ACC112 (cell line): Measurements from ENCODE around the gene OPRL1.

ENCODE experiments used
- H2AFZ ChIP-seq: fragments of 200-600 bp; sonication (generic); one replicate; pipeline ENCODE4 v1.6.0; 2017; ENCODE audit warnings: antibody characterized with exemption, low read length; ENCODE audit not compliant: unreplicated experiment
- H3K27ac ChIP-seq: fragments of 200-600 bp; sonication (generic); 2 replicates; pipeline ENCODE4 v1.5.1; 2014; ENCODE audit warnings: low read depth, mild to moderate bottlenecking, antibody characterized with exemption, low read length, moderate library complexity
- H3K27me3 ChIP-seq: fragments of 200-600 bp; sonication (generic); 2 replicates; pipeline ENCODE4 v1.6.1; 2014; ENCODE audit warnings: mild to moderate bottlenecking, antibody characterized with exemption, low read length, moderate library complexity, mixed read lengths; ENCODE audit not compliant: insufficient read depth
- H3K36me3 ChIP-seq: fragments of 200-600 bp; sonication (generic); 2 replicates; pipeline ENCODE4 v1.6.1; 2016; ENCODE audit warnings: mild to moderate bottlenecking, antibody characterized with exemption, low read length, moderate library complexity, mixed read lengths; ENCODE audit not compliant: insufficient read depth
- H3K4me1 ChIP-seq: fragments of 200-600 bp; sonication (generic); one replicate; pipeline ENCODE4 v1.6.1; 2016; ENCODE audit warnings: low read length, mixed read lengths; ENCODE audit not compliant: insufficient read depth, unreplicated experiment, control insufficient read depth
- H3K4me3 ChIP-seq: fragments of 200-600 bp; sonication (generic); 2 replicates; pipeline ENCODE4 v1.5.1; 2014; ENCODE audit warnings: mild to moderate bottlenecking, low read depth, low read length
- H3K79me2 ChIP-seq: fragments of 200-600 bp; sonication (generic); one replicate; pipeline ENCODE4 v1.6.0; 2016; ENCODE audit warnings: low read length; ENCODE audit not compliant: control insufficient read depth, unreplicated experiment, insufficient read depth

The OPRL1 gene

DNA sequence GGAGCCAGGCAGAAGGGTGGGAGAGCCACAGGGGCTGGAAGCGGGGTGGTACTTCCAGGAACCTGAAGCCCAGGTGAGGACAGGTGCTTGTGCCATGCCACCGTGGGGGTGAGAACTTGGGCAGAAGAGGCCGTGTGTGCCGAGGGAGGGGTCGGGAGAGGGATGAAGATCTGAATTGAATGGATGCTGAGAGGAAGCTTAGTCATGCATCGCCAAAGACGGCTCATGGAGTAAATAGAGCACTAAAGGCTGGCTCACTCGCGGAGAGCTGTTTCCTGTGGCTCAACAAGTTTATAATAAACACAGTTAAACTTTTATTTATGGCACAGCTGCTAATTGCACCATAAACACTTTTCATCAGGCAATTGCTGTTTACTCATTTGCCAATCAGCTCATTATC, 62.7 kb downstream of the OPRL1 start:
- no peaks in the 10 kb centered on the region for H3K36me3 ChIP-seq
- H2AFZ ChIP-seq: no peak overlapping the region
- H3K27ac ChIP-seq: no peak overlapping the region
- H3K4me1 ChIP-seq: no peaks in the 10 kb centered on the region
- H3K27me3 ChIP-seq: peaks cover 6% of the 10 kb centered on the region; the same call in 1 of the 2 replicates
- no peaks in the 10 kb centered on the region for H3K79me2 ChIP-seq
- H3K4me3 ChIP-seq: no peak overlapping the region

DNA sequence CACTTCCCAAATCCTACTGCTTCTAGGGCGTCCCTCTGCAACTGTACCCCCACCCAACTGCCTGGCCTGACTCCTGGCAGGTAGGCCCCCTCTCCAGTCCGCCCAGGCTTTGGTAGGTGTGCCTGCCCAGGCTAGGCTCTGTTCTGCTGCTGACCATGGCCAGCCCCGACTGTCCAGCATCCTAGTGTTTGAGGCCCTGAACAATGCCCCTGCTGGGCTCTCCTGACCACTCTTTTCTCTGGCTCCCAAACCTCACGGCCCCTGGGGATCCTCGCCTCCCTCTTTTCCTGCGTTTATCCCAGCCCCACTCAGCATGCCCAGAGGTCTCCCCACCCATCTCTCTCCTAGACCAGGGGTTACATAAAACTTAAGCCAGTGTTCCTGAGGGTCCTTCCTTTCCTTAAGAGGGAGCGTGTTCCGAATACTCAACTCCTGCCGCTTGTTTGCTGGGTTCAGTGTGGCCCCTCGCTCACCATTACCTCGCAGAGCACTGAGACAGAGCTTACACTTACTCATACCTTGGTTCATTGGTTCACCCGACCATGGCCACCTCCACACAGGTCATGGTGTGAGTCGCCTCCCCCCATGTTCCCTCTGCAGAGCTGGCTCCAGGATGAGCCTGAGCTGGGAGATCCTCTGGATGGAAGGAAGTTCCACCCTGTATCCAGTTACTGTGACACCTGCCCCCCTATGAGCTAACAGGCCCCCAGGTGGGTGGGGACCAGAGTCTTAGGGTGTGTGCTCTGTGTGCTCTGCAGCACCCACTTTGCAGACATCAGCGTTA, 63.3 kb downstream of the OPRL1 start:
- Histone ChIP-seq H3K4me1 (no peaks in the 10 kb centered on the region), H3K27ac (no peak overlapping the region), H3K79me2 (no peaks in the 10 kb centered on the region), H3K36me3 (no peaks in the 10 kb centered on the region), H3K4me3 (no peak overlapping the region), H3K27me3 (peaks cover 6% of the 10 kb centered on the region; the same call in 1 of the 2 replicates), H2AFZ (no peak overlapping the region)

DNA sequence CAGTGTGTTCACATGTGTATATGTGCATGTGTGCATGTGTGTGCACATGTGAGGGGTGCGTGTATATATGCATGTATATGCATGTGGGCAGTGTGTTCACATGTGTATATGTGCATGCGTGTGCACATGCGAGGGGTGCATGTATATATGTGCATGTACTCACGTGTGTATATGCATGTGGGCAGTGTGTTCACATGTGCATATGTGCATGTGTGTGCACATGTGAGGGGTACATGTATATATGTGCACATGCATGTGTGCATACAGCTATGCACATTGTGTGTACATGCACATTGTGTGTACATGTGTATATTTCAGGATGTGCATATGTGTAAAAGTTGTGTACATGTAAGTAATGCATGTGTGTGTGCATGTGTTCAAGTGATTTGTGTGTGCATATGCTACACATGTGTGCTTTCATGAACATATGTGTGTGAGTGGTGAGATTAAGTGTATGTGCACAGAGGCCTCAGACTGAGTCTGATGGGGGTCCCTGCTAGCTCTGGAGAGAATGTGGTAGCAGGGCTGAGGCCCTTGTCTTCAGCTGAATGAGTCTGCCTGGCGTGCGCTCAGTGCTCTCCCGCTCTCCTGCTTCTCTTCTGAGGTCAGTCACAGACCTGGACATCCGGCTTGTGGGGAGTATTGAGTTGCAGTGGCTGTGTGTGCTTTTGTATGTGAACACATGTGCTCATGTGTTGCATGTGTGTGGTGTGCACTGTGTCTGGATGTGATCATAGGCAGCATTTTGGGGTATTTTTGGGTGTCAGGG, 64.4 kb downstream of the OPRL1 start:
- H3K4me3 ChIP-seq: no peak overlapping the region
- H3K36me3 ChIP-seq: no peaks in the 10 kb centered on the region
- no peak overlapping the region for H3K27ac ChIP-seq
- H3K4me1 ChIP-seq: no peaks in the 10 kb centered on the region
- no peak overlapping the region for H2AFZ ChIP-seq
- no peaks in the 10 kb centered on the region for H3K79me2 ChIP-seq
- H3K27me3 ChIP-seq: peaks cover 6% of the 10 kb centered on the region; the same call in 1 of the 2 replicates

DNA sequence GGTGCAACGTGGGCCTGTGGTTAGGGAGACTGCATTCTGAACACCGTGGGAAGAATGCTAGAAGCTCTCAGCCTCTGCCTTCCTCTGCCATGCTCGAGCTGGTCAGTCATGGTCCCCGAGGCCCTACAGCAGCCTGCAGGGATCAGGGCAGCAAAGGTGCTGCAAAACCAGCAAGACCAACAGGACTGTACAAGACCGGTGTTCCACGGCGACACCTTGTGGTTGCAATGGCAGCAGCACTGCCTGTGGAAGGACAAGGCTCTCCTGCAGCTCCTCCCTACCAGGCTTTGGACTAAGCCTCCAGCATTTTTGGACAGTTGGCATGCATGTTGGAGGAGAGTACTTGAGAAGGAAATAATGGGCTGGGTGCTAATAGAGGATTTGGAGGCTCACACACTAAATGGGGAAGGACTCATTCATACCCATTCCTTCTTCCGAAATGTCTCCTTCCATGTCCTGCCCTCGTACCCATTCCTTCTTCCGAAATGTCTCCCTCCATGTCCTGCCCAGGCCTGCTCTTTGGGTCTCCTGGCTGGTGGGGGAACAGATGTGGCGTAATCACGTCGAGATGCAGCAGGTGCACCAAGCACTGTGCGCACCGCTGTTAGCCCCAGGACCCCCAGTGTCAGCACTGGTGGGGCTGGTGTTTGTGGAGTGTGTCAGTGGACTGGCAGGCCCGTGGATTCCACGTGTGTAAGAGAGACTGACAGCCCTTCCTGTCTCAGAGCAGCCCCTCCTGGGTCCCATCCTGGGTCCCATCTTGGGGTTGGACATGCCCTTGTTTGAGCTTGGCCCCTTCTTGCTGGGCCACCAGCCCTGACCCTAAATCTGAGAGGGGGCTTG, 65.8 kb downstream of the OPRL1 start:
- Histone ChIP-seq H3K27ac (no peak overlapping the region), H3K36me3 (no peaks in the 10 kb centered on the region), H3K4me1 (no peaks in the 10 kb centered on the region), H2AFZ (no peak overlapping the region), H3K27me3 (peaks cover 3% of the 10 kb centered on the region; the same call in 1 of the 2 replicates), H3K4me3 (no peak overlapping the region), H3K79me2 (no peaks in the 10 kb centered on the region)

DNA sequence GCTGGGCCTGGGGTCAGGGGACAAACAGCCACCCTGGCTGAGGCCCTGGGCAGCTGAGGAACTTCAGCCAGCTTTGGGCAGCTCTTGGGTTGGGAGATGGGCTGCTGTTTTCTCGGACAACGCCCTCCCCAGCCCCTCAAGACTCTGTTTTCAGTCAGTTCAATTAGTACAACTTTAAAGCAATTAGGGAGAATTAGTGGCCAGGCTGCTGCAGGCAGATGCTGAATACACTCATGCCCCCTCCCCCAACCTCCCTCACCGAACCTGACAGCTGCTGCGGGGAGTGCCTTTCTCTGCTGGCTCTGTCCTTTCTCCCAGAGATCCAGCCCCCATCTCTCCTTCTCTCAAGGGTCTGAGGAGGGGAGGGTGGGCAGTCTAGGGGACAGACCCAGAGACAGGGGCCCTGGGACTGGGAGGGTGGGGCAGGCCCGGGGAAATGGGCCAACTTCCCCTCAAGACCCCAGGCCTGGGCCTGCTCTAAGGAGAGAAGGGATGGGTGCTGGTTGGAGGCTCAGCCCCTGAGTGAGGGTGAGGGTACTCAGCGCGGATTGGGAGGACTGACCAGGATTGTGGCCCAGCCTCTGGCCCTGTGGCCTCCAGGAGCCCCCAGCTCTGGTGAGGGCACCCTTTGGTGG, 66.5 kb downstream of the OPRL1 start:
- Histone ChIP-seq H3K36me3 (no peaks in the 10 kb centered on the region), H2AFZ (no peak overlapping the region), H3K4me3 (no peak overlapping the region), H3K27ac (no peak overlapping the region), H3K4me1 (no peaks in the 10 kb centered on the region), H3K27me3 (no peaks in the 10 kb centered on the region), H3K79me2 (no peaks in the 10 kb centered on the region)

DNA sequence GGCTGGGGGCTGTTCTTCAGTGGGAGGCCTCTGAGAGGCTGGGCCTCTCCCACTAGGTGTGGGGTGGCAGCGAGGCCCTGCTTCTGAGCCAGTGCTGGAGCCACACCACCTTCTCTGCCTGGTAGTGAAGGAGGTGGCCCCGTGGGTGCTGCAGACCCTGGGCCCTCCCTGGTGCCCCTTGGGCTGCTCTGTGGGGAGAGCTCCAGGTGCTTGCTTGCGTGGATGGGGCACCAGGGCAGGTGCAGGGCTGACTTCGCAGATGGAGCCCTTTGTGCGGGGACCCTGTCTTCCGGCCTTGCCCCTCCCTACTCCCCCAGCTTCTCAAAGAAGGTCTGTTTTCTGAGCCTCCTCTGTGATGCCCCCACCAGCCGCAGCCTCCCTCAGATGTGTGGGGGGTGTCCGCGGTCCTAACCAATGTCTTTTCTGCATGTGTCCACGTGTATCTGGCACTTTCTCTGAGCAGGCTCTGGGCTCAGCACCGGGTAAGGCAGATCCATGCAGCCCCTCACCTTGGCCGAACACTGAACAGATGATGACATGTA, 67.1 kb downstream of the OPRL1 start:
- H3K4me1 ChIP-seq: no peaks in the 10 kb centered on the region
- H3K27me3 ChIP-seq: no peaks in the 10 kb centered on the region

DNA sequence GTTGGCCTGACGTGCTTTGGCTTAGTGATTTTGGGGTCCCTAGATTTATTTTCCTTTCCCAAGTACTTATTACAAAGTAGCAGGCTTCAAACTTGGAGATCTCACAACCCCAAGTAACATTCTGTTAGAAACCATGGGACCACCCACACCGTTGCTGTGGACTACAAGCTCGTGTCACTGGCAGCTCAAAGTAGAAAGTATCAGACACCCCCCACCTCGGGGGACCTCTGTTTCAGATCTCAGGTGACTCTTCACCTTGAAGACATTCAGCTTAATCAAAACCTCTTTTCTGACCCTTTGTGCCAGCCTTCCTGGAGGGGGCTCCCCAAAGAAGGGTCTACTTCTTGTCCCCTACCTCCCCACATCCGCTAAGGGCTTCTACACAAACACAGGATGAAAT, 68.7 kb downstream of the OPRL1 start:
- no peaks in the 10 kb centered on the region for H3K27me3 ChIP-seq
- H3K4me1 ChIP-seq: no peaks in the 10 kb centered on the region
- H3K79me2 ChIP-seq: no peaks in the 10 kb centered on the region
- H3K36me3 ChIP-seq: no peaks in the 10 kb centered on the region
- no peak overlapping the region for H2AFZ ChIP-seq
- no peak overlapping the region for H3K4me3 ChIP-seq
- H3K27ac ChIP-seq: no peak overlapping the region

More for the DNA sequence above, 67.1 kb downstream of the OPRL1 start:
- H2AFZ ChIP-seq: no peak overlapping the region
- no peak overlapping the region for H3K27ac ChIP-seq
- no peak overlapping the region for H3K4me3 ChIP-seq
- no peaks in the 10 kb centered on the region for H3K36me3 ChIP-seq
- H3K79me2 ChIP-seq: no peaks in the 10 kb centered on the region

DNA sequence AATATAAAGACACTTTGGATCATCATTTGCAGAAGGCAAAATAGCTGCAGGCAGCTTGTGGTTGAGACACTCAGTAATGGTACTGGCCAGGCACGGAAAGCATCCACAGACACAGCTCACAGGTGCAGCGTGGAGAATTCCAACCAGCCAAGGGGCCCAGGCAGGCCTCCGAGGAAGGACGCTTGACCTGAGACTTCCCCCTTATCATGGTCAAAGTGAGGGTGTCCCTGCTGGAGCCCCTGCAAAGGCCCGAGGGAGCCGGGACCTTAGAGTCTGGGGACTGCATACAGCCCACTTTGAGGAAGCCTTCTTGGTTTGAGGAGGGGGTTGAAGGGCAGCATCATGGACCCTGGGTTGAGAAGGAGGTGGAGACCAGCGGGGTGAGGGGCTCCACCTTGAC, 69.3 kb downstream of the OPRL1 start:
- H3K4me3 ChIP-seq: no peak overlapping the region
- no peak overlapping the region for H2AFZ ChIP-seq
- no peaks in the 10 kb centered on the region for H3K4me1 ChIP-seq
- no peak overlapping the region for H3K27ac ChIP-seq
- H3K36me3 ChIP-seq: no peaks in the 10 kb centered on the region
- no peaks in the 10 kb centered on the region for H3K27me3 ChIP-seq
- no peaks in the 10 kb centered on the region for H3K79me2 ChIP-seq

DNA sequence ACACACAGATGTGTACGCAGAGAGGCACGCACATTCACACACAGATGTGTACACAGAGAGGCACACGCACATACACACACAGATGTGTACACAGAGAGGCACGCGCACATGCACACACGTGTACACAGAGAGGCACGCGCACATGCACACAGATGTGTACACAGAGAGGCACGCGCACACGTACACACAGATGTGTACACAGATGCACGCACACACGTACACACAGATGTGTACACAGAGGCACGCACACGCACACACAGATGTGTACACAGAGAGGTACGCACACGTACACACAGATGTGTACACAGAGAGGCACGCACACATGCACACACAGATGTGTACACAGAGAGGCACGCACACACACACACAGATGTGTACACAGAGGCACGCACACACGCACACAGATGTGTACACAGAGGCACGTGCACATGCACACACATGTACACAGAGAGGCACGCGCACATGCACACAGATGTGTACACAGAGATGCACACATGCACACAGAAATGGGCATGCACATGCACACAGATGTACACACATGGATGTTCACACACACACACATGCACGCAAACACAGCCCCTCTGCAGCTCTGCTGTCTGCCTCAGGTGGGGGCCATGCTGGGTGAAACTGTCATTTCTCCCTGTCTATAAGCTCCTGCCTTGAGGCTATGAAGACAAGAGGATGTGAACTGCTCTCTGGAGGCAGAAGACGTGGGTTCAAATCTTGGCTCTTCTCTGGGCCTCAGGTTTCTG, 70.1 kb downstream of the OPRL1 start:
- H3K36me3 ChIP-seq: no peaks in the 10 kb centered on the region
- H3K27me3 ChIP-seq: no peaks in the 10 kb centered on the region
- H3K4me1 ChIP-seq: no peaks in the 10 kb centered on the region
- H3K27ac ChIP-seq: no peak overlapping the region
- no peak overlapping the region for H3K4me3 ChIP-seq
- H3K79me2 ChIP-seq: no peaks in the 10 kb centered on the region
- no peak overlapping the region for H2AFZ ChIP-seq
